AG04450 (cell line): ENCODE data around the gene CSRP3. TPM values are rescaled to one million over a fixed set of nuclear protein-coding genes. Genes with fewer than 3 reads are reported as not detected.

ENCODE experiments used
- CTCF ChIA-PET: fragments of 300-600, 350-600 bp; formaldehyde crosslinking; extraction: SDS; loops from one replicate; lab custom pipeline; 2022; ENCODE audit warnings: antibody characterized with exemption, inconsistent platforms; lab: Charles Lee
- POLR2A ChIA-PET: fragments of 350-600 bp; formaldehyde crosslinking; extraction: SDS; loops from one replicate; lab custom pipeline; 2021; ENCODE audit warnings: antibody characterized with exemption, inconsistent platforms; lab: Yijun Ruan, JAX
- DNase-seq: peaks from one replicate; pipeline ENCODE4 v3.0.0-alpha.2; 2011; ENCODE audit warnings: low read depth, low spot score
- H3K27ac ChIP-seq: one replicate; pipeline ENCODE4 v1.5.1; 2012; ENCODE audit warnings: low read depth, low read length, control low read depth
- H3K27me3 ChIP-seq: one replicate; pipeline ENCODE4 v1.6.0; 2012; ENCODE audit warnings: low read length; ENCODE audit not compliant: control insufficient read depth, insufficient read depth
- H3K4me3 ChIP-seq: 2 replicates; pipeline ENCODE4 v1.5.1; 2011; ENCODE audit warnings: mild to moderate bottlenecking, low read depth, low read length, control low read depth
- H3K9me3 ChIP-seq: 2 replicates; pipeline ENCODE4 v1.5.1; 2012; ENCODE audit warnings: low read length; ENCODE audit not compliant: control insufficient read depth, insufficient read depth
- CTCF ChIP-seq: IDR thresholded peaks from 2 replicates; pipeline ENCODE4 v1.5.1; 2011; ENCODE audit warnings: low read depth, low read length, control low read depth, inconsistent platforms
- polyA plus RNA-seq: library from polyadenylated mRNA; depleted of rRNA; stranded (reverse); fragments of >200 nt; gene quantifications from 2 replicates; pipeline ENCODE4 v1.2.3, GENCODE V29; 2011

The CSRP3 gene
- polyA plus RNA-seq, 1 experiment: not detected

- Histone ChIP-seq H3K9me3 (no peaks in the 10 kb centered on the region), H3K27ac (no peak overlapping the region), H3K4me3 (no peak overlapping the region), H3K27me3 (peaks cover 5% of the 10 kb centered on the region)
- POLR2A ChIA-PET: no interaction called here
- no peak for TF ChIP-seq CTCF
- CTCF ChIA-PET: interaction anchor here (0.5 to 1.5 kb wide), 3 partner anchors 10 to 320 kb away, joined by 3 to 6 read pairs (median 3); no protein-coding TSS in a partner anchor
- DNase-seq: no peak
These were observed 35.6 kb upstream of the CSRP3 start for GRCh38 chr11:19237381-19237780.

GRCh38 chr11:19234231-19234817, 32.5 kb upstream of the CSRP3 start:
- Histone ChIP-seq H3K4me3 (no peak overlapping the region), H3K27ac (no peak overlapping the region), H3K9me3 (no peaks in the 10 kb centered on the region), H3K27me3 (no peaks in the 10 kb centered on the region)
- ChIA-PET CTCF (no interaction called here), POLR2A (no interaction called here)
- no peak for TF ChIP-seq CTCF
- no peak for DNase-seq

- TF ChIP-seq CTCF: no peak
- ChIA-PET POLR2A (no interaction called here), CTCF (interaction anchor here (1.6 to 1.9 kb wide), 2 partner anchors 27 to 162 kb away, joined by 4 to 6 read pairs; no protein-coding TSS in a partner anchor)
- peak; percentile 48 for DNase-seq
- no peaks in the 10 kb centered on the region for H3K9me3 ChIP-seq
- H3K27ac ChIP-seq: no peak overlapping the region
- no peaks in the 10 kb centered on the region for H3K27me3 ChIP-seq
- H3K4me3 ChIP-seq: no peak overlapping the region
These were observed 31.2 kb upstream of the CSRP3 start for GRCh38 chr11:19232910-19233503.

GRCh38 chr11:19229671-19230070, 27.9 kb upstream of the CSRP3 start:
- ChIA-PET POLR2A (no interaction called here), CTCF (interaction anchor here (1.6 kb wide), 1 partner anchor 152 kb away, joined by 4 read pairs; no protein-coding TSS in a partner anchor)
- no peaks in the 10 kb centered on the region for H3K9me3 ChIP-seq
- DNase-seq: no peak
- no peak overlapping the region for H3K4me3 ChIP-seq
- H3K27ac ChIP-seq: no peak overlapping the region
- H3K27me3 ChIP-seq: no peaks in the 10 kb centered on the region
- TF ChIP-seq CTCF: no peak

GRCh38 chr11:19228968-19229367, 27.2 kb upstream of the CSRP3 start:
- no peak for TF ChIP-seq CTCF
- ChIA-PET CTCF (interaction anchor here (1.2 kb wide), 1 partner anchor 31 kb away, joined by 6 read pairs; no protein-coding TSS in a partner anchor), POLR2A (no interaction called here)
- H3K27ac ChIP-seq: no peak overlapping the region
- DNase-seq: no peak
- no peak overlapping the region for H3K4me3 ChIP-seq
- H3K9me3 ChIP-seq: no peaks in the 10 kb centered on the region
- no peaks in the 10 kb centered on the region for H3K27me3 ChIP-seq
